Measurements from ENCODE around the gene TRAPPC14.

DNA sequence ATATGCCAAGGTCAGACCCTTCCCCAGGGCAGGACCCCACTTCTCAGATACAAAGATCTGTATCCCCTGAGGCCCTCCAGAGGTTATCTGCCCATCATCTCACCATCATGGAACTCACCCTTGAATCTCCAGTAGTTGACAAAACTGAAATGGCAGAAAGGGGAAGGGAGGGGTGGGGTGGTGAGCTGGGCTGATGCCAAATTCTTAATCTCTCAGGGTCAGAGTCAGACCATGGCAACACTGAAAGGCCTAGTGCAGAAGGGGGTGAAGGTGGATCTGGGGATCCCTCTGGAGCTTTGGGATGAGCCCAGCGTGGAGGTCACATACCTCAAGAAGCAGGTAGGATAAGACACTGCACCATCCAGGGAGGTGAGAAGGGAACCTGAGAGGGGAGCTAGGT is 36.0 kb downstream of the TRAPPC14 start:
- TF ChIP-seq EZH2 (IDR thresholded peaks at IDR 0.05; ENCODE audit: insufficient read depth, poor library complexity, severe bottlenecking), result no peak
- no peak for TF ChIP-seq EZH2phosphoT487 (IDR thresholded peaks at IDR 0.05; ENCODE audit: insufficient read depth, low read depth)

Data from GM23248 (cell line).